WTC11 (cell line): Measurements from ENCODE around the gene TRABD2A. TPM values are rescaled to one million over a fixed set of nuclear protein-coding genes. Genes with fewer than 3 reads are reported as not detected.

Source experiments
- ATAC-seq: fragments of 200-7000 bp; cut with Tn5 transposase; 2 replicates; pipeline ENCODE4 v1.10.0; 2021; ENCODE audit warnings: mild to moderate bottlenecking, moderate library complexity
- CTCF ChIA-PET: fragments of 300-600 bp; sonication (Branson Sonifier 250); formaldehyde crosslinking; loops from one replicate; lab custom pipeline; 2021; ENCODE audit warnings: antibody characterized with exemption; lab: Charles Lee
- POLR2A ChIA-PET: fragments of 350-600 bp; sonication (Branson Sonifier 250); formaldehyde crosslinking; loops from one replicate; lab custom pipeline; 2021; ENCODE audit warnings: antibody characterized with exemption; lab: Charles Lee
- DNase-seq: peaks from one replicate; pipeline ENCODE4 v3.0.0; 2021; ENCODE audit warnings: low spot score
- H3K27ac Mint-ChIP-seq: 2 replicates; pipeline ENCODE4 v1.8.0; 2021; ENCODE audit warnings: mixed read lengths
- H3K27me3 Mint-ChIP-seq: 2 replicates; pipeline ENCODE4 v1.8.0; 2021; ENCODE audit warnings: low read depth, mild to moderate bottlenecking, moderate library complexity, mixed read lengths
- H3K36me3 Mint-ChIP-seq: 2 replicates; pipeline ENCODE4 v1.8.0; 2021; ENCODE audit warnings: mixed read lengths
- H3K4me1 Mint-ChIP-seq: 2 replicates; pipeline ENCODE4 v1.8.0; 2022; ENCODE audit warnings: mixed read lengths
- H3K4me3 Mint-ChIP-seq: 2 replicates; pipeline ENCODE4 v1.8.0; 2021; ENCODE audit warnings: mild to moderate bottlenecking, moderate library complexity, mixed read lengths
- H3K9me3 Mint-ChIP-seq: 2 replicates; pipeline ENCODE4 v1.8.0; 2021; ENCODE audit warnings: mixed read lengths
- CREM ChIP-seq: sonication (generic); formaldehyde crosslinking; IDR thresholded peaks from 2 replicates; pipeline ENCODE4 v1.8.1; 2022; ENCODE audit warnings: mild to moderate bottlenecking, missing genetic modification reagents, moderate library complexity
- ERG ChIP-seq: fragments of 250-450 bp; sonication (Bioruptor Pico); IDR thresholded peaks from 2 replicates; pipeline ENCODE4 v1.8.0; 2021; ENCODE audit warnings: mild to moderate bottlenecking
- ESRRA ChIP-seq: sonication (generic); formaldehyde crosslinking; IDR thresholded peaks from 2 replicates; pipeline ENCODE4 v1.8.1; 2022; ENCODE audit warnings: mild to moderate bottlenecking, missing genetic modification reagents, borderline replicate concordance
- ETV6 ChIP-seq: sonication (generic); formaldehyde crosslinking; IDR thresholded peaks from 2 replicates; pipeline ENCODE4 v1.8.1; 2022; ENCODE audit warnings: mild to moderate bottlenecking, missing genetic modification reagents
- FOXK1 ChIP-seq: sonication (generic); formaldehyde crosslinking; IDR thresholded peaks from 2 replicates; pipeline ENCODE4 v1.8.0; 2022; ENCODE audit warnings: mild to moderate bottlenecking, moderate library complexity, missing genetic modification reagents
- FOXP1 ChIP-seq: sonication (generic); formaldehyde crosslinking; IDR thresholded peaks from 2 replicates; pipeline ENCODE4 v1.8.0; 2022; ENCODE audit warnings: missing genetic modification reagents, mild to moderate bottlenecking, moderate library complexity, borderline replicate concordance
- GABPB1 ChIP-seq: sonication (generic); formaldehyde crosslinking; IDR thresholded peaks from 2 replicates; pipeline ENCODE4 v1.8.1; 2023; ENCODE audit warnings: mild to moderate bottlenecking, missing genetic modification reagents
- GRHL2 ChIP-seq: fragments of 250-450 bp; sonication (Bioruptor Pico); IDR thresholded peaks from 2 replicates; pipeline ENCODE4 v1.8.0; 2022; ENCODE audit warnings: mild to moderate bottlenecking, moderate library complexity; ENCODE audit not compliant: insufficient replicate concordance, severe bottlenecking
- HMGA2 ChIP-seq: fragments of 250-450 bp; sonication (Bioruptor Pico); IDR thresholded peaks from 2 replicates; pipeline ENCODE4 v1.4.0; 2021; ENCODE audit warnings: mild to moderate bottlenecking, moderate library complexity
- KAT7 ChIP-seq: sonication (generic); formaldehyde crosslinking; IDR thresholded peaks from 2 replicates; pipeline ENCODE4 v1.8.1; 2023; ENCODE audit warnings: missing genetic modification reagents, mild to moderate bottlenecking, borderline replicate concordance
- MAX ChIP-seq: sonication (generic); formaldehyde crosslinking; IDR thresholded peaks from 2 replicates; pipeline ENCODE4 v1.8.0; 2022; ENCODE audit warnings: mild to moderate bottlenecking, missing genetic modification reagents
- MXD4 ChIP-seq: fragments of 250-450 bp; sonication (Bioruptor Pico); IDR thresholded peaks from 2 replicates; pipeline ENCODE4 v1.8.0; 2021; ENCODE audit warnings: mild to moderate bottlenecking, moderate library complexity, borderline replicate concordance
- MYBL2 ChIP-seq: sonication (generic); formaldehyde crosslinking; IDR thresholded peaks from 2 replicates; pipeline ENCODE4 v1.8.1; 2023; ENCODE audit warnings: mild to moderate bottlenecking, moderate library complexity, missing genetic modification reagents
- RELA ChIP-seq: sonication (generic); formaldehyde crosslinking; IDR thresholded peaks from 2 replicates; pipeline ENCODE4 v1.8.1; 2022; ENCODE audit warnings: missing genetic modification reagents, mild to moderate bottlenecking, borderline replicate concordance
- RORB ChIP-seq: fragments of 250-450 bp; sonication (Bioruptor Pico); IDR thresholded peaks from 2 replicates; pipeline ENCODE4 v1.9.0; 2021; ENCODE audit warnings: mild to moderate bottlenecking
- SP1 ChIP-seq: sonication (generic); formaldehyde crosslinking; conservative IDR thresholded peaks from 2 replicates; pipeline ENCODE4 v1.8.1; 2022; ENCODE audit warnings: missing genetic modification reagents
- TEAD1 ChIP-seq: sonication (generic); formaldehyde crosslinking; IDR thresholded peaks from 2 replicates; pipeline ENCODE4 v1.8.0; 2022; ENCODE audit warnings: mild to moderate bottlenecking, missing genetic modification reagents
- ZNF232 ChIP-seq: sonication (generic); formaldehyde crosslinking; IDR thresholded peaks from 2 replicates; pipeline ENCODE4 v1.8.0; 2022; ENCODE audit warnings: mild to moderate bottlenecking, missing genetic modification reagents
- ZNF263 ChIP-seq: sonication (generic); formaldehyde crosslinking; IDR thresholded peaks from 2 replicates; pipeline ENCODE4 v1.8.1; 2022; ENCODE audit warnings: low read depth, mild to moderate bottlenecking, moderate library complexity, missing genetic modification reagents
- ZNF423 ChIP-seq: fragments of 250-450 bp; sonication (Bioruptor Pico); IDR thresholded peaks from 2 replicates; pipeline ENCODE4 v2.1.2; 2022; ENCODE audit warnings: mild to moderate bottlenecking, moderate library complexity
- total RNA-seq: library from RNA; stranded (reverse); gene quantifications from 3 replicates; pipeline ENCODE4 v1.2.3, GENCODE V29; 2021
- TF ChIP-seq, protein P1 (sequence below): sonication (generic); formaldehyde crosslinking; IDR thresholded peaks from 2 replicates; pipeline ENCODE4 v1.8.0; 2023; ENCODE audit warnings: missing genetic modification reagents, mild to moderate bottlenecking, borderline replicate concordance
- TF ChIP-seq, protein P2 (sequence below): sonication (generic); formaldehyde crosslinking; IDR thresholded peaks from 2 replicates; pipeline ENCODE4 v1.8.1; 2023; ENCODE audit warnings: mild to moderate bottlenecking, moderate library complexity, missing genetic modification reagents
- TF ChIP-seq, protein P3 (sequence below): sonication (generic); formaldehyde crosslinking; IDR thresholded peaks from 2 replicates; pipeline ENCODE4 v1.8.1; 2022; ENCODE audit warnings: mild to moderate bottlenecking, moderate library complexity, missing genetic modification reagents
- TF ChIP-seq, protein P4 (sequence below): sonication (generic); formaldehyde crosslinking; IDR thresholded peaks from 2 replicates; pipeline ENCODE4 v1.8.0; 2022; ENCODE audit warnings: mild to moderate bottlenecking, missing genetic modification reagents

TRABD2A gene
- total RNA-seq, 1 experiment from 2014 or later: 12.1 TPM

GRCh38 chr2:84905181-84906107 is 24.6 kb upstream of the TRABD2A start, which contains the start of gene TMSB10:
TMSB10 (plus strand) TSS chr2:84905656.
- peak; percentile 65 for DNase-seq
- Mint-ChIP-seq H3K27ac (peak within 1 kb of the TSS; percentile 70; the same call in 1 of the 2 replicates), H3K4me1 (peaks cover 25% of the 10 kb centered on the region), H3K4me3 (peak within 1 kb of the TSS; percentile 90), H3K36me3 (peaks cover 16% of the 10 kb centered on the region), H3K27me3 (peaks cover 39% of the 10 kb centered on the region), H3K9me3 (peaks cover 19% of the 10 kb centered on the region)
- ATAC-seq: peak; percentile 38
- ChIA-PET CTCF (interaction anchor here (2.1 to 4.8 kb wide), 2 partner anchors 20 to 23 kb away, joined by 7 to 44 read pairs; no protein-coding TSS in a partner anchor), POLR2A (interaction anchor here (0.9 to 1.4 kb wide), 2 partner anchors 52 to 66 kb away, joined by 3 to 5 read pairs; partner anchors contain the start of gene KCMF1)
- TF ChIP-seq RELA (CRISPR knock-in tag) (peak; percentile 80; the same call in 1 of the 2 replicates), ESRRA (no peak; the same call in 1 of the 2 replicates), HMGA2 (CRISPR knock-in tag) (no peak), MXD4 (CRISPR knock-in tag) (no peak), TEAD1 (CRISPR knock-in tag) (0 out of 2 replicates have a peak, but pooled peaks have one; percentile 26), MYBL2 (CRISPR knock-in tag) (0 out of 2 replicates have a peak, but pooled peaks have one; percentile 48), ZNF232 (CRISPR knock-in tag) (0 out of 2 replicates have a peak, but pooled peaks have one; percentile 32), ETV6 (peak; percentile 74), ERG (peak; percentile 14; the same call in 1 of the 2 replicates), KAT7 (CRISPR knock-in tag) (peak; percentile 91; the same call in 1 of the 2 replicates), RORB (CRISPR knock-in tag) (peak; percentile 78; the same call in 1 of the 2 replicates), SP1 (CRISPR knock-in tag) (peak; percentile 82), FOXP1 (CRISPR knock-in tag) (peak; percentile 73), ZNF263 (CRISPR knock-in tag) (0 out of 2 replicates have a peak, but pooled peaks have one; percentile 31), MAX (CRISPR knock-in tag) (0 out of 2 replicates have a peak, but pooled peaks have one; percentile 52), ZNF423 (peak; percentile 88), GABPB1 (CRISPR knock-in tag) (peak; percentile 85), CREM (CRISPR knock-in tag) (no peak; the same call in 1 of the 2 replicates), GRHL2 (CRISPR knock-in tag) (no peak), FOXK1 (CRISPR knock-in tag) (0 out of 2 replicates have a peak, but pooled peaks have one; percentile 13)
- TF ChIP-seq, protein P1, sequence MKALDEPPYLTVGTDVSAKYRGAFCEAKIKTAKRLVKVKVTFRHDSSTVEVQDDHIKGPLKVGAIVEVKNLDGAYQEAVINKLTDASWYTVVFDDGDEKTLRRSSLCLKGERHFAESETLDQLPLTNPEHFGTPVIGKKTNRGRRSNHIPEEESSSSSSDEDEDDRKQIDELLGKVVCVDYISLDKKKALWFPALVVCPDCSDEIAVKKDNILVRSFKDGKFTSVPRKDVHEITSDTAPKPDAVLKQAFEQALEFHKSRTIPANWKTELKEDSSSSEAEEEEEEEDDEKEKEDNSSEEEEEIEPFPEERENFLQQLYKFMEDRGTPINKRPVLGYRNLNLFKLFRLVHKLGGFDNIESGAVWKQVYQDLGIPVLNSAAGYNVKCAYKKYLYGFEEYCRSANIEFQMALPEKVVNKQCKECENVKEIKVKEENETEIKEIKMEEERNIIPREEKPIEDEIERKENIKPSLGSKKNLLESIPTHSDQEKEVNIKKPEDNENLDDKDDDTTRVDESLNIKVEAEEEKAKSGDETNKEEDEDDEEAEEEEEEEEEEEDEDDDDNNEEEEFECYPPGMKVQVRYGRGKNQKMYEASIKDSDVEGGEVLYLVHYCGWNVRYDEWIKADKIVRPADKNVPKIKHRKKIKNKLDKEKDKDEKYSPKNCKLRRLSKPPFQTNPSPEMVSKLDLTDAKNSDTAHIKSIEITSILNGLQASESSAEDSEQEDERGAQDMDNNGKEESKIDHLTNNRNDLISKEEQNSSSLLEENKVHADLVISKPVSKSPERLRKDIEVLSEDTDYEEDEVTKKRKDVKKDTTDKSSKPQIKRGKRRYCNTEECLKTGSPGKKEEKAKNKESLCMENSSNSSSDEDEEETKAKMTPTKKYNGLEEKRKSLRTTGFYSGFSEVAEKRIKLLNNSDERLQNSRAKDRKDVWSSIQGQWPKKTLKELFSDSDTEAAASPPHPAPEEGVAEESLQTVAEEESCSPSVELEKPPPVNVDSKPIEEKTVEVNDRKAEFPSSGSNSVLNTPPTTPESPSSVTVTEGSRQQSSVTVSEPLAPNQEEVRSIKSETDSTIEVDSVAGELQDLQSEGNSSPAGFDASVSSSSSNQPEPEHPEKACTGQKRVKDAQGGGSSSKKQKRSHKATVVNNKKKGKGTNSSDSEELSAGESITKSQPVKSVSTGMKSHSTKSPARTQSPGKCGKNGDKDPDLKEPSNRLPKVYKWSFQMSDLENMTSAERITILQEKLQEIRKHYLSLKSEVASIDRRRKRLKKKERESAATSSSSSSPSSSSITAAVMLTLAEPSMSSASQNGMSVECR: peak; percentile 64; the same call in 1 of the 2 replicates
- TF ChIP-seq, protein P2, sequence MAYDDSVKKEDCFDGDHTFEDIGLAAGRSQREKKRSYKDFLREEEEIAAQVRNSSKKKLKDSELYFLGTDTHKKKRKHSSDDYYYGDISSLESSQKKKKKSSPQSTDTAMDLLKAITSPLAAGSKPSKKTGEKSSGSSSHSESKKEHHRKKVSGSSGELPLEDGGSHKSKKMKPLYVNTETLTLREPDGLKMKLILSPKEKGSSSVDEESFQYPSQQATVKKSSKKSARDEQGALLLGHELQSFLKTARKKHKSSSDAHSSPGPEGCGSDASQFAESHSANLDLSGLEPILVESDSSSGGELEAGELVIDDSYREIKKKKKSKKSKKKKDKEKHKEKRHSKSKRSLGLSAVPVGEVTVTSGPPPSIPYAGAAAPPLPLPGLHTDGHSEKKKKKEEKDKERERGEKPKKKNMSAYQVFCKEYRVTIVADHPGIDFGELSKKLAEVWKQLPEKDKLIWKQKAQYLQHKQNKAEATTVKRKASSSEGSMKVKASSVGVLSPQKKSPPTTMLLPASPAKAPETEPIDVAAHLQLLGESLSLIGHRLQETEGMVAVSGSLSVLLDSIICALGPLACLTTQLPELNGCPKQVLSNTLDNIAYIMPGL (CRISPR knock-in tag): peak; percentile 87
- TF ChIP-seq, protein P3, sequence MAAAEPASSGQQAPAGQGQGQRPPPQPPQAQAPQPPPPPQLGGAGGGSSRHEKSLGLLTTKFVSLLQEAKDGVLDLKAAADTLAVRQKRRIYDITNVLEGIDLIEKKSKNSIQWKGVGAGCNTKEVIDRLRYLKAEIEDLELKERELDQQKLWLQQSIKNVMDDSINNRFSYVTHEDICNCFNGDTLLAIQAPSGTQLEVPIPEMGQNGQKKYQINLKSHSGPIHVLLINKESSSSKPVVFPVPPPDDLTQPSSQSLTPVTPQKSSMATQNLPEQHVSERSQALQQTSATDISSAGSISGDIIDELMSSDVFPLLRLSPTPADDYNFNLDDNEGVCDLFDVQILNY: peak; percentile 48; the same call in 1 of the 2 replicates
- TF ChIP-seq, protein P4, sequence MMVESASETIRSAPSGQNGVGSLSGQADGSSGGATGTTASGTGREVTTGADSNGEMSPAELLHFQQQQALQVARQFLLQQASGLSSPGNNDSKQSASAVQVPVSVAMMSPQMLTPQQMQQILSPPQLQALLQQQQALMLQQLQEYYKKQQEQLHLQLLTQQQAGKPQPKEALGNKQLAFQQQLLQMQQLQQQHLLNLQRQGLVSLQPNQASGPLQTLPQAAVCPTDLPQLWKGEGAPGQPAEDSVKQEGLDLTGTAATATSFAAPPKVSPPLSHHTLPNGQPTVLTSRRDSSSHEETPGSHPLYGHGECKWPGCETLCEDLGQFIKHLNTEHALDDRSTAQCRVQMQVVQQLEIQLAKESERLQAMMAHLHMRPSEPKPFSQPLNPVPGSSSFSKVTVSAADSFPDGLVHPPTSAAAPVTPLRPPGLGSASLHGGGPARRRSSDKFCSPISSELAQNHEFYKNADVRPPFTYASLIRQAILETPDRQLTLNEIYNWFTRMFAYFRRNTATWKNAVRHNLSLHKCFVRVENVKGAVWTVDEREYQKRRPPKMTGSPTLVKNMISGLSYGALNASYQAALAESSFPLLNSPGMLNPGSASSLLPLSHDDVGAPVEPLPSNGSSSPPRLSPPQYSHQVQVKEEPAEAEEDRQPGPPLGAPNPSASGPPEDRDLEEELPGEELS (CRISPR knock-in tag): 0 out of 2 replicates have a peak, but pooled peaks have one; percentile 47
